H1 (cell line): Measurements from ENCODE around the gene CXCR4.

Experiments
- KDM1A ChIP-seq: fragments of 200-600, 300-600 bp; sonication (generic); IDR thresholded peaks from 2 replicates; pipeline ENCODE4 v1.7.1; 2016; ENCODE audit warnings: mild to moderate bottlenecking, low read length, borderline replicate concordance
- POLR2A ChIP-seq, 2 experiments: IDR thresholded peaks; 1 replicate in 1 of 2; 2 replicates in 1 of 2; pipeline ENCODE4 v1.6.1; 2011; ENCODE audit warnings: low read depth in 2 of 2, low read length in 2 of 2, mild to moderate bottlenecking in 2 of 2; ENCODE audit errors: control extremely low read depth in 1 of 2
- SP1 ChIP-seq: IDR thresholded peaks from 2 replicates; pipeline ENCODE4 v1.6.1; 2011; ENCODE audit warnings: low read depth, low read length
- TF ChIP-seq, protein P1 (sequence below), 3 experiments: IDR thresholded peaks; 1 replicate in 2 of 3; 2 replicates in 1 of 3; pipeline versions ENCODE4 v1.5.1 to v1.6.1; 2011; ENCODE audit warnings: low read length in 3 of 3, mild to moderate bottlenecking in 3 of 3, inconsistent platforms in 2 of 3, low read depth in 1 of 3, moderate library complexity in 1 of 3; ENCODE audit not compliant: insufficient read depth in 1 of 3; ENCODE audit errors: control extremely low read depth in 1 of 3

DNA sequence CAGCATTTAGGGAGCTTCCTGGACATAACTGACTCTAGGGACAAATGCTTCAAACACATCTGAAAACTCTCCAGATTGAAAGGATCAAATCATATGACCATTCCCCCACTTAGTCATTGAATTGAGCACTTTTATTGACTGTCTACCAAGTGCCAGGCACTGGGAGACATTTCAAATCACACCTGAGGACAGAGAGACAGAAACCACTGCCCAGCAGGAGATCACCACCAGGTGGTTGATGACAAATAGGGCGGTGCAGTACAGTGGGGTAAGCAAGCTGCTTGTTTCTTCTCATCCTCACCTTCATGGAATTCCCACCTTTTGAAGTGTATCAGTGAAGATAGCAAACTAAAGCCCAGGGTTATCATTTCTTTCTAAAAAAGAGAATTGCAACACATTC lies 19.0 kb upstream of the CXCR4 start:
- TF ChIP-seq, protein P1, sequence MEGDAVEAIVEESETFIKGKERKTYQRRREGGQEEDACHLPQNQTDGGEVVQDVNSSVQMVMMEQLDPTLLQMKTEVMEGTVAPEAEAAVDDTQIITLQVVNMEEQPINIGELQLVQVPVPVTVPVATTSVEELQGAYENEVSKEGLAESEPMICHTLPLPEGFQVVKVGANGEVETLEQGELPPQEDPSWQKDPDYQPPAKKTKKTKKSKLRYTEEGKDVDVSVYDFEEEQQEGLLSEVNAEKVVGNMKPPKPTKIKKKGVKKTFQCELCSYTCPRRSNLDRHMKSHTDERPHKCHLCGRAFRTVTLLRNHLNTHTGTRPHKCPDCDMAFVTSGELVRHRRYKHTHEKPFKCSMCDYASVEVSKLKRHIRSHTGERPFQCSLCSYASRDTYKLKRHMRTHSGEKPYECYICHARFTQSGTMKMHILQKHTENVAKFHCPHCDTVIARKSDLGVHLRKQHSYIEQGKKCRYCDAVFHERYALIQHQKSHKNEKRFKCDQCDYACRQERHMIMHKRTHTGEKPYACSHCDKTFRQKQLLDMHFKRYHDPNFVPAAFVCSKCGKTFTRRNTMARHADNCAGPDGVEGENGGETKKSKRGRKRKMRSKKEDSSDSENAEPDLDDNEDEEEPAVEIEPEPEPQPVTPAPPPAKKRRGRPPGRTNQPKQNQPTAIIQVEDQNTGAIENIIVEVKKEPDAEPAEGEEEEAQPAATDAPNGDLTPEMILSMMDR (IDR thresholded peaks at IDR 0.05; ENCODE audit: control extremely low read depth in 1 of 3, insufficient read depth in 1 of 3, low read depth in 1 of 3, low read length in 3 of 3): no peak
- TF ChIP-seq KDM1A: no peak
- no peak for TF ChIP-seq SP1
- no peak for TF ChIP-seq POLR2A (IDR thresholded peaks at IDR 0.05; ENCODE audit: control extremely low read depth in 1 of 2, low read depth in 2 of 2, low read length in 2 of 2)
